Aorta (tissue), 5 donors: Measurements from ENCODE around the gene HOXC4. TPM values are rescaled to one million over a fixed set of nuclear protein-coding genes. Genes with fewer than 3 reads are reported as not detected.
A peak's percentile ranks its signal among the peaks of the same experiment; 100 is the strongest.

Experiments used
- ATAC-seq: fragments of 200-7000 bp; cut with Tn5 transposase; one replicate; pipeline ENCODE4 v1.9.1; 2022; ENCODE audit warnings: moderate library complexity; ENCODE audit not compliant: low FRiP score
- DNase-seq, 2 donors: peaks; one replicate each; pipeline ENCODE4 v3.0.0-alpha.2; 2020
- H3K27ac ChIP-seq, 2 donors: one replicate each; pipeline ENCODE4 v1.5.1; 2013; ENCODE audit warnings: low read length in 2 of 2, mild to moderate bottlenecking in 2 of 2, moderate library complexity in 2 of 2, control low read depth in 1 of 2, inconsistent platforms in 1 of 2, low read depth in 1 of 2
- H3K27me3 ChIP-seq, 2 donors: one replicate each; pipeline ENCODE4 v1.6.1; 2013; ENCODE audit warnings: control low read depth in 1 of 2, low read length in 1 of 2, mild to moderate bottlenecking in 1 of 2, moderate library complexity in 1 of 2; ENCODE audit not compliant: insufficient read depth in 2 of 2, control insufficient read depth in 1 of 2
- H3K36me3 ChIP-seq, 2 donors: one replicate each; pipeline ENCODE4 v1.6.1; 2013; ENCODE audit warnings: control low read depth in 1 of 2, low read length in 1 of 2, mild to moderate bottlenecking in 1 of 2; ENCODE audit not compliant: insufficient read depth in 2 of 2, control insufficient read depth in 1 of 2
- H3K4me1 ChIP-seq, 2 donors: one replicate each; pipeline ENCODE4 v1.6.1; 2013; ENCODE audit warnings: low read length in 2 of 2, control low read depth in 1 of 2, mild to moderate bottlenecking in 1 of 2, moderate library complexity in 1 of 2; ENCODE audit not compliant: insufficient read depth in 2 of 2, control insufficient read depth in 1 of 2
- H3K4me3 ChIP-seq, 2 donors: one replicate each; pipeline ENCODE4 v1.5.1; 2013; ENCODE audit warnings: low read length in 2 of 2, control low read depth in 1 of 2, mild to moderate bottlenecking in 1 of 2
- H3K9me3 ChIP-seq: one replicate; pipeline ENCODE4 v1.6.1; 2013; ENCODE audit warnings: mild to moderate bottlenecking, low read length; ENCODE audit not compliant: control insufficient read depth
- WGBS, 2 donors: extraction: QIAGEN DNeasy Blood & Tissue Kit; methylation state at CpG; one replicate each; pipeline ENCODE4 v1.1.7; 2013; 5-methylcytosine and 5-hydroxymethylcytosine counted together
- intact Hi-C, 2 donors: fragments of 100-400 bp; cut with DNase I; formaldehyde crosslinking; loops; one replicate each; pipeline versions ENCODE4 v1.14.2 to v1.15.0; 2022
- polyA plus RNA-seq, 2 donors: library from polyadenylated mRNA; stranded (reverse); fragments of 200-250 nt; gene quantifications; one replicate each; pipeline ENCODE4 v1.2.3, GENCODE V29; 2013
- total RNA-seq, 2 donors: library from RNA; stranded (reverse); fragmentation: NEBNext Ultra II Directional; extraction: Animal tissue kit (Norgen Biotek cat#: 25700); gene quantifications; one replicate each; pipeline ENCODE4 v1.2.1, GENCODE V29; 2021
- donor health status: healthy with polysubstance abuse.
- donor health status: Bipolar disorder and iron deficiency.
- donor health status: DM: no; HTN: no; CAD: no.
- donor health status: DM: no; HTN: no; CAD: no.
- donor health status: DM: yes; HTN: yes; CAD: no.

The HOXC4 gene
- total and polyA plus RNA-seq, 4 donors, result 1.4 to 18.4 (median 5.9) TPM

DNA sequence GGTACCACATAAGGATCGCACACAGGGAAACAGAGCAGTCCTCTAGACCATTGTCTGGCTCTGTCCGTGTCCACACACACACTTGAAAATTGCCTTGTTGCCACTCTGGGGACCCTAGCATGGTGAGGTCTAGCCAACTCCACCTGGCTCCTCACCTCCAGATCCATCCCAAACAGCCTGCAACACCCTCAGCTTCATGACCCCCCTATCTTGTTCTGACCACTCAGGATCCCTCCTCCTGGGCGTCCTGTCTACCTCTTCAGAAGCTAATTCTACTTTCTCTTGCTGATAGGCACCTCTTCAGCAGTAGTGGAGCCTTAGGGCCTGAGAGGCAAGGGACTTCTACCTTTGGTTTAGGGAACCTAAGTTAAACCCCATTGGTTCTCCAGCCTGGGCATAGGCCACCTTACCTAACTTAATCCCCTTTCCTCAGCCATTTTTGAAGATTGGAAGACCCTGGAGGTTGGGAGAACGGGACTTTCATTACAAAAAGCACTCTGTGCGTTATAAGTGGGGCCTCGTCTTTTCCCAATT is 21.5 kb upstream of the HOXC4 start:
- DNase-seq (no peak), ATAC-seq (no peak)
- peaks cover 0 to 2% of the 10 kb centered on the region in 2 donors for H3K27me3 ChIP-seq
- H3K36me3 ChIP-seq, result no peaks in the 10 kb centered on the region
- no peak overlapping the region for H3K27ac ChIP-seq
- intact Hi-C loops, result loop anchor here (2.0 to 5.0 kb wide), 3 partner anchors 95 to 159 kb away; no protein-coding TSS in a partner anchor
- H3K9me3 ChIP-seq, result no peaks in the 10 kb centered on the region
- 45 to 47% methylated on average over 6 of the region's 6 CpGs for WGBS, 2 donors
- no peaks in the 10 kb centered on the region for H3K4me1 ChIP-seq
- no peak overlapping the region for H3K4me3 ChIP-seq

DNA sequence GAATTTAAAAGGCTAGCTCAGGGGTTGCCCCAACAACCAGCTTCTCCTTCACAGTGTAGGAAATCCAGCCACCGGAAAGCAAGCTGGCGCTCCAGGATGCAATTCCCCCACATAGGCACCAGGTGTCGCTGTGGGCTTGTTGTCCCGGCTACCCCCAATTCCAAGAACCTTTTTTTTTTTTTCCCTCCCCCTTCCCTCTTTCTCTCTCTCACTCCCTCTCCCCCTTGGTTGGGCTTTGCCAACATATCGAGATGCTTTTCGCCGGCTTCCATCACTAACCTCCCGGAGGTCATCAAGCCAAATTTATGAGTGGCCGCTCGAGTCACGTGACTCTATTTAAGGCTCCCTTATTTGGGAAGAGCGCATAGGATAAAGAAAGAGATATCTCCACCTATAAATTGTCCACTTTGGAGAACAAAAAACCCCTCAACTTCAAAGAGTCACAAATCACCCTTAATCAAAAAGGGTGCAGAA is 21.0 kb upstream of the HOXC4 start, which contains the start of gene HOXC5:
Gene HOXC5, plus strand, starts transcription at position 424 of the 474 bp plus-strand sequence. CDS start 73 bp downstream, outside the sequence.
- Histone ChIP-seq H3K4me1 (no peaks in the 10 kb centered on the region), H3K9me3 (no peaks in the 10 kb centered on the region), H3K27ac (no peak within 1 kb of the TSS), H3K4me3 (peak within 1 kb of the TSS; percentile 28 to 45), H3K36me3 (no peaks in the 10 kb centered on the region), H3K27me3 (peaks cover 0 to 2% of the 10 kb centered on the region in 2 donors)
- peak; percentile 73 for ATAC-seq
- WGBS, 2 donors, result 1 to 3% methylated on average over 12 of the region's 12 CpGs
- DNase-seq, result peak in 1 of 2 donors; percentile 79
- intact Hi-C loops, result loop anchor here (2.0 to 5.0 kb wide), 3 partner anchors 95 to 158 kb away; no protein-coding TSS in a partner anchor

DNA sequence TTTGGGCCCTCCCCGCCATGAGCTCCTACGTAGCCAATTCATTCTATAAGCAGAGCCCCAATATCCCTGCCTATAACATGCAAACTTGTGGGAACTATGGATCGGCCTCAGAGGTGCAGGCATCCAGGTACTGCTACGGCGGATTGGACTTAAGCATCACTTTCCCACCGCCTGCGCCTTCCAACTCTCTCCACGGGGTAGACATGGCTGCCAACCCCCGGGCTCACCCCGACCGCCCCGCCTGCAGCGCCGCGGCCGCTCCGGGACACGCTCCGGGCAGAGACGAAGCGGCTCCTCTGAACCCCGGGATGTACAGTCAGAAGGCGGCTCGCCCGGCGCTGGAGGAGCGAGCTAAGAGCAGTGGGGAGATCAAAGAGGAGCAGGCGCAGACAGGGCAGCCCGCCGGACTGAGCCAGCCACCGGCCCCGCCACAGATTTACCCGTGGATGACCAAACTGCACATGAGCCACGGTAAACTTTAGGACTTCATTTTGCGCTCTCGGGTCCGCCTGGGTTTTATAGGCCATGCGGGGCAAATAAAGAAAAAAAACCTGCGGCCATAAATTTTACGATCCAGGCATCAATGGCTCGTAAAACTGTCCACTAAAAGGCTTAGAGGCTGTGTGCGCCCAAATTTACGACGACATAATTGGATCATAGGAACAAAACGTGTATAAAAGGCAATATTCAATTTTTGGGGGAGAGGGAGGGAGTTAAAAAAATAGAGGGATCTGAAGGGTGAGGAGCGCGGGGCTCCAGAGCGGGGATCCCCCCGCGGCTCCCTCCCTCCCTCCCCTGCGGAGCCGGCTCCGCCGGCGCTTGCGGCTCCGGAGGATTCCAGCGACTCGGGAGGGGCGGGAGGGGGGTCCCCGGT is 20.3 kb upstream of the HOXC4 start:
- peak; percentile 34 for ATAC-seq
- intact Hi-C loops, result loop anchor here (2.0 to 5.0 kb wide), 3 partner anchors 94 to 157 kb away; no protein-coding TSS in a partner anchor
- H3K27ac ChIP-seq, result no peak overlapping the region
- peak overlapping the region; percentile 28 to 45 for H3K4me3 ChIP-seq
- H3K36me3 ChIP-seq, result no peaks in the 10 kb centered on the region
- 4% methylated on average over 56 to 61 of the region's 61 CpGs for WGBS, 2 donors
- no peak for DNase-seq
- no peaks in the 10 kb centered on the region for H3K9me3 ChIP-seq
- peaks cover 0 to 2% of the 10 kb centered on the region in 2 donors for H3K27me3 ChIP-seq
- H3K4me1 ChIP-seq, result no peaks in the 10 kb centered on the region

GRCh38 chr12:54033980-54034784 is 19.5 kb upstream of the HOXC4 start:
- Histone ChIP-seq H3K36me3 (no peaks in the 10 kb centered on the region), H3K4me1 (no peaks in the 10 kb centered on the region), H3K9me3 (no peaks in the 10 kb centered on the region), H3K27ac (no peak overlapping the region), H3K27me3 (peaks cover 0 to 2% of the 10 kb centered on the region in 2 donors), H3K4me3 (peak overlapping the region in 1 of 2 donors; percentile 45)
- WGBS, 2 donors, result 47 to 61% methylated on average over 57 of the region's 57 CpGs
- intact Hi-C loops, result loop anchor here (2.0 to 5.0 kb wide), 3 partner anchors 93 to 157 kb away; no protein-coding TSS in a partner anchor
- ATAC-seq (no peak), DNase-seq (no peak)

DNA sequence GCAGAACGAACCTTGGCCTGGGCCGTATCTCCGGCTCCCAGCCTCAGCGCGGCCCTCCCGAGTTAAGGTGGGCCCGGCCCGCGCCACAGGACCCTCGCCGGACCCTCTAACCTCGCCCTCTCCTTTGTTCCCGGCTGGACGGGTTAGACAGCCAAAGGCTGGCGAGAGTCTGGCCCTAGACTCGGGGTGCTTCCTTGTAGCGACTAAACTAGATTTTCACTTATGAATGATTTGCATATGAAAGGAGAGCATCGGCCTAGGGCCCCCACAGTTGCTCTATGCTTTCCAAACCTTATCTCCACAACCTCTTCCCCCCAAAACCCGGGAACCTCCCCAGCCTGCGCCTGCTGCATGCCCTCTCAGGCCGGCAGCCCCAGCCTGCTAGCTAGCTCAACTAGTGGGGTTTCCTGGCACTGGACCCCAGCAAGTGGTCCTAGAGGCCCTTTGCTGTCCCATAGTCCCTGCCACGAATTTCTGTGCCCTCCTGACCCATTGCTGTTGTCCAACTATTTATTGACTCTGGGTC is 18.8 kb upstream of the HOXC4 start:
- no peak overlapping the region for H3K4me3 ChIP-seq
- 81 to 91% methylated on average over 22 of the region's 22 CpGs for WGBS, 2 donors
- peaks cover 0 to 2% of the 10 kb centered on the region in 2 donors for H3K27me3 ChIP-seq

GRCh38 chr12:54035568-54036264 is 17.9 kb upstream of the HOXC4 start:
- Histone ChIP-seq H3K4me1 (no peaks in the 10 kb centered on the region), H3K36me3 (no peaks in the 10 kb centered on the region), H3K27me3 (peaks cover 0 to 2% of the 10 kb centered on the region in 2 donors), H3K4me3 (no peak overlapping the region), H3K9me3 (no peaks in the 10 kb centered on the region), H3K27ac (no peak overlapping the region)
- ATAC-seq, result no peak
- intact Hi-C loops, result loop anchor here in 1 of 2 donors (5.0 kb wide), 1 partner anchor 112 kb away; no protein-coding TSS in a partner anchor
- no peak for DNase-seq
- 77 to 87% methylated on average over 6 of the region's 6 CpGs for WGBS, 2 donors

More for the DNA sequence above, 18.8 kb upstream of the HOXC4 start:
- no peak for ATAC-seq
- Histone ChIP-seq H3K9me3 (no peaks in the 10 kb centered on the region), H3K36me3 (no peaks in the 10 kb centered on the region), H3K4me1 (no peaks in the 10 kb centered on the region), H3K27ac (no peak overlapping the region)
- no peak for DNase-seq
- intact Hi-C loops, result loop anchor here (5.0 kb wide), 2 partner anchors 92 to 112 kb away; no protein-coding TSS in a partner anchor

GRCh38 chr12:54036620-54037359 is 16.8 kb upstream of the HOXC4 start:
- no peak for DNase-seq
- Histone ChIP-seq H3K4me1 (no peaks in the 10 kb centered on the region), H3K27ac (no peak overlapping the region), H3K9me3 (no peaks in the 10 kb centered on the region), H3K36me3 (no peaks in the 10 kb centered on the region), H3K4me3 (no peak overlapping the region), H3K27me3 (peaks cover 0 to 2% of the 10 kb centered on the region in 2 donors)
- peak; percentile 12 for ATAC-seq
- WGBS, 2 donors, result 58 to 64% methylated on average over 14 of the region's 14 CpGs
- intact Hi-C loops, result loop anchor here in 1 of 2 donors (5.0 kb wide), 1 partner anchor 111 kb away; no protein-coding TSS in a partner anchor
